Peyer's patch (tissue), 4 donors: Measurements from ENCODE around the gene HMCES. TPM values are rescaled to one million over a fixed set of nuclear protein-coding genes. Genes with fewer than 3 reads are reported as not detected.

ENCODE experiments used
- DNase-seq, 3 donors: peaks; one replicate each; pipeline ENCODE4 v3.0.0-alpha.2; 2017 to 2019
- H3K27ac ChIP-seq, 4 donors: fragments of 200-600 bp; sonication (generic); one replicate each; pipeline ENCODE4 v1.5.1; 2016 to 2019
- H3K27me3 ChIP-seq, 2 donors: fragments of 200-600 bp; sonication (generic); one replicate each; pipeline ENCODE4 v1.5.1; 2019
- H3K36me3 ChIP-seq, 3 donors: fragments of 200-600 bp; sonication (generic); one replicate each; pipeline ENCODE4 v1.5.1; 2016 to 2019
- H3K4me1 ChIP-seq, 4 donors: fragments of 200-600 bp; sonication (generic); one replicate each; pipeline ENCODE4 v1.5.1; 2016 to 2019
- H3K4me3 ChIP-seq, 4 donors: fragments of 200-600 bp; sonication (generic); 1 replicate in 3 of 4; 2 replicates in 1 of 4; pipeline ENCODE4 v1.5.1; 2016 to 2019; ENCODE audit warnings: mild to moderate bottlenecking in 1 of 4
- H3K9me3 ChIP-seq, 4 donors: fragments of 200-600 bp; sonication (generic); one replicate each; pipeline ENCODE4 v1.5.1; 2016 to 2019; ENCODE audit warnings: mild to moderate bottlenecking in 1 of 4
- POLR2A ChIP-seq, 2 donors: fragments of 450-650 bp; IDR thresholded peaks; one replicate each; pipeline ENCODE4 v1.5.1; 2017; ENCODE audit warnings: antibody characterized with exemption in 2 of 2, mild to moderate bottlenecking in 2 of 2, moderate library complexity in 2 of 2
- total RNA-seq, 4 donors: library from RNA; depleted of rRNA; stranded (reverse); fragments of >200 nt; gene quantifications; one replicate each; pipeline ENCODE4 v1.1.0, GENCODE V29; 2016
- TF ChIP-seq, protein P1 (sequence below), 6 experiments: fragments of 450-650 bp in 4 of 6; fragments of 200-600 bp in 2 of 6; sonication (generic) in 1 of 6; IDR thresholded peaks; one replicate each; pipeline ENCODE4 v1.5.1; 2017 to 2019; ENCODE audit warnings: antibody characterized with exemption in 6 of 6, mild to moderate bottlenecking in 3 of 6, moderate library complexity in 1 of 6

Gene HMCES
- total RNA-seq, 4 donors from 2014 or later, result 22.2 to 29.7 (median 24.2) TPM

DNA sequence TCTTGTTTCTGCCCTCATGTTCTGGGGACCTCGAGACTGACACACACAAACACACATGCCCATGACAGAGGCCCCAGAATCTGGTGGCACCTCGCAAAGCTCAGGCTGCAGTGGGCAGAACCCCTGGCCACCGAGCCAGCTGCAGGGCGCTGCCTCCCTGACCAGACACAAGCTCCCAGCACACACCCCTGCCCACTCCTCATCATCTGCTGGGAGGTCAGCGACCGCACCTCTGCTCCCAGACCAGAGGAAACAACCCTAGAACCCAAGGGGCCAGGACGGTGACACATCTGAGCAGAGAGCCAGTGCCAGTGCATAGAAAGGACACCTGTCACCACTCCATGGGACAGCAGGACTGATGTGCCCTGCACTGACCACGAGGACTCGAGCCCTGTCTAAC lies 43.2 kb downstream of the HMCES start:
- Histone ChIP-seq H3K4me3 (no peak overlapping the region), H3K36me3 (no peaks in the 10 kb centered on the region), H3K27ac (no peak overlapping the region), H3K9me3 (no peaks in the 10 kb centered on the region), H3K27me3 (no peaks in the 10 kb centered on the region), H3K4me1 (peaks cover 0 to 10% (median 2%) of the 10 kb centered on the region in 4 donors)
- TF ChIP-seq, protein P1, sequence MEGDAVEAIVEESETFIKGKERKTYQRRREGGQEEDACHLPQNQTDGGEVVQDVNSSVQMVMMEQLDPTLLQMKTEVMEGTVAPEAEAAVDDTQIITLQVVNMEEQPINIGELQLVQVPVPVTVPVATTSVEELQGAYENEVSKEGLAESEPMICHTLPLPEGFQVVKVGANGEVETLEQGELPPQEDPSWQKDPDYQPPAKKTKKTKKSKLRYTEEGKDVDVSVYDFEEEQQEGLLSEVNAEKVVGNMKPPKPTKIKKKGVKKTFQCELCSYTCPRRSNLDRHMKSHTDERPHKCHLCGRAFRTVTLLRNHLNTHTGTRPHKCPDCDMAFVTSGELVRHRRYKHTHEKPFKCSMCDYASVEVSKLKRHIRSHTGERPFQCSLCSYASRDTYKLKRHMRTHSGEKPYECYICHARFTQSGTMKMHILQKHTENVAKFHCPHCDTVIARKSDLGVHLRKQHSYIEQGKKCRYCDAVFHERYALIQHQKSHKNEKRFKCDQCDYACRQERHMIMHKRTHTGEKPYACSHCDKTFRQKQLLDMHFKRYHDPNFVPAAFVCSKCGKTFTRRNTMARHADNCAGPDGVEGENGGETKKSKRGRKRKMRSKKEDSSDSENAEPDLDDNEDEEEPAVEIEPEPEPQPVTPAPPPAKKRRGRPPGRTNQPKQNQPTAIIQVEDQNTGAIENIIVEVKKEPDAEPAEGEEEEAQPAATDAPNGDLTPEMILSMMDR (IDR thresholded peaks at IDR 0.05), result no peak
- TF ChIP-seq POLR2A (IDR thresholded peaks at IDR 0.05), result no peak
- DNase-seq, result no peak

DNA sequence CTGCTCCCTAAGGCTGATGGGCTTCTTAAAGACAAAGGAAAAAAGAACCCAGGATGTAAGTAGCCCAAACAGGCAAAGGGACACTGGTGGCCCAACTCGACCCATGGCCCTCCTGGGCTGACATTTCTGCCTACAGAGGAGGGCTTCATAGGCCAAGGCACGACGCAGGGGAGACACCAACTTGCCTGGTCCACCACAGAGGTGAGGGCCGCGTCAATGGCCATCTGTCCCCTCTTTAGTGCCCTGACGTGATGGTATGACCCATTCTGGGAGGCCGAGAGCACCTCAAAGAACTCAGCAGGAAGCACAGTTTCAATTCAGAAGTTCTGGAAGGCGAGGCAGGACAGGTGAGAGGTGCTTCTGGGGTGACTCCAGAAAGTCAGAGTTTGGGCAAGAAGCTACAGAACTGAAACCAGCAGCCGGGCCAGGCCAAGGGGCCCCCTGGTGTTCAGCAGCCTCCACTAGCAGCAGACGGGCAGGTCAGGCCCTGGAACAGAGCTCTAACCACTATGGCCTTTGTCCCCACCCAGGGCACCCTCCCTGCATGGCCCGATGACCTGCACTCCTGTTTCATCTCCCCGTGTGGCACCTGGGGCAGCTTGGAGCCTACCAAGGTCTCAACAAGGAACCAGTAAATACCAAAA lies 45.1 kb downstream of the HMCES start:
- TF ChIP-seq, protein P1 (IDR thresholded peaks at IDR 0.05), result peak in 3 of 6 experiments; percentile 11 to 24 (median 21)
- no peak for TF ChIP-seq POLR2A (IDR thresholded peaks at IDR 0.05)
- Histone ChIP-seq H3K4me3 (no peak overlapping the region), H3K27me3 (no peaks in the 10 kb centered on the region), H3K36me3 (no peaks in the 10 kb centered on the region), H3K4me1 (no peaks in the 10 kb centered on the region), H3K9me3 (no peaks in the 10 kb centered on the region), H3K27ac (no peak overlapping the region)
- peak; percentile 39 to 71 (median 45) for DNase-seq

DNA sequence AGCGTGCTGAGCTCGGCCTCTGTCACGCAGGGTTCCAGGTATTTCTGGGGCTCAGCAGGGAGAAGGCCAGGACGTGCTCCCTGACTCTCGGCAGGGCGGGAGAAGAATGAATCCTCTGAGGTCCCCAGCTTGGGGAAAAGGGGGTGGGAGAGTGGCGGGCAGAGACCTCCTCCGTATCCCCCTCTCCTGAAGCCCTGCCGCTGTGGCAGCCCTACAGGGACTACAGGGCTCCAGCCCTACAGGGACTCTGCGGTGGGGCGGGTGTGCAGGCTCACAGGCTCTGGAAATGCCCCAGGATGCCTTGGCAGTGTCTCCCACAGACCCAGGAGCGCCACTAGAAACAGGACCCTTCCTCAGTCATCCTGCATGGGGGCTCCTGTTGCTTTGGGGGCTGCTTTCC lies 46.2 kb downstream of the HMCES start:
- peak in 1 of 3 donors; percentile 25 for DNase-seq
- no peak overlapping the region for H3K27ac ChIP-seq
- H3K9me3 ChIP-seq, result no peaks in the 10 kb centered on the region

DNA sequence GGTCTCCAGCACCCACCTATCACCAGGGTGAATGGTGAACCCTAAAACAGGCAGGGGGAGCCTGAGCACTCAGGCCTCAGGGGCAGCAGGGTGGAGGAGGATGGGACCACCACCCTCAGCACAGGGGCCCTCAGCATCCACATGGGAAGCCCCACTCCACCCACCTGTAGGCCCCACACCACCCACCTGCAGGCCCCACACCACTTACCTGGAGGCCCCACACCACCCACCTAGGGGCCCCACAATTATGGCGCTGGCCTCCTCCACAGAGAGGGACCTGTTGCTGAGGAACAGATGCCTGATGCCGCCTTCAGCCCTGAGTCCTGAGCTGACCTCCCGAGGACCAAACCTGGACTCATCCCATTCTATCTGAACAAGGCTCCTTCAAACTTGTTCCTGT lies 46.7 kb downstream of the HMCES start:
- H3K27ac ChIP-seq, result no peak overlapping the region
- TF ChIP-seq, protein P1 (IDR thresholded peaks at IDR 0.05), result no peak
- no peak for TF ChIP-seq POLR2A (IDR thresholded peaks at IDR 0.05)
- no peaks in the 10 kb centered on the region for H3K36me3 ChIP-seq
- no peak overlapping the region for H3K4me3 ChIP-seq
- no peaks in the 10 kb centered on the region for H3K4me1 ChIP-seq
- no peaks in the 10 kb centered on the region for H3K27me3 ChIP-seq
- no peak for DNase-seq
- H3K9me3 ChIP-seq, result no peaks in the 10 kb centered on the region

More for the DNA sequence above, 46.2 kb downstream of the HMCES start:
- no peaks in the 10 kb centered on the region for H3K4me1 ChIP-seq
- H3K4me3 ChIP-seq, result no peak overlapping the region
- no peaks in the 10 kb centered on the region for H3K27me3 ChIP-seq
- TF ChIP-seq, protein P1 (IDR thresholded peaks at IDR 0.05), result no peak
- TF ChIP-seq POLR2A (IDR thresholded peaks at IDR 0.05), result no peak
- no peaks in the 10 kb centered on the region for H3K36me3 ChIP-seq

DNA sequence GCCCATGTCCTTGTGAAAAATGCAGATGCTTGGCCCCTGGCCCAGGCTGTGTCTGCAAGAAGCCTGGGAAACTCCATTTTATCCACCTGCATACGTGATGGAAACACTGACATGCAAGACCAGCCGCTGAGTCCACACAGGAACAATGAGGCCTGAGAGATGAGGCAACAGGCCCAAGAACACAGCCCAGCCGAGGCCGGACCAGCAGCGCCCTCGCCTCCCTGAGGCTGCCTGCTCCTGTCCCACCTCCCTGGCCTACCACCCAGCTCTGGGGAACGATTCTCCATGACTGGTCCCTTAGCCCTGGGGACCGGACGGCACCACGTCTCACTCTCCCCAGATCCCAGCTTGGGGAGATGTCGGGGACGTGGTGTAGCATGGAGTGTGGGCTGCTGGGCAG lies 47.5 kb downstream of the HMCES start:
- H3K4me1 ChIP-seq, result no peaks in the 10 kb centered on the region
- no peaks in the 10 kb centered on the region for H3K9me3 ChIP-seq
- no peak for TF ChIP-seq POLR2A (IDR thresholded peaks at IDR 0.05)
- TF ChIP-seq, protein P1 (IDR thresholded peaks at IDR 0.05), result no peak
- no peak for DNase-seq
- no peaks in the 10 kb centered on the region for H3K36me3 ChIP-seq
- H3K4me3 ChIP-seq, result no peak overlapping the region
- no peaks in the 10 kb centered on the region for H3K27me3 ChIP-seq
- H3K27ac ChIP-seq, result no peak overlapping the region
